ENCODE results near the gene PCSK7. TPM values are rescaled to one million over a fixed set of nuclear protein-coding genes. Genes with fewer than 3 reads are reported as not detected.

PCSK7 gene
- total and polyA plus RNA-seq, 10 of the 15 experiments (the other 5 are each of a cell fraction or from before 2014, with no cell fraction given), result 5.5 to 81.5 (median 51.6) TPM

- no peak overlapping the region for H2AFZ ChIP-seq (ENCODE audit: control insufficient read depth, low read depth, low read length)
- H3K27ac ChIP-seq (ENCODE audit: control insufficient read depth, insufficient read depth), result no peak overlapping the region
- FAIRE-seq, result no peak
- ATAC-seq, result no peak
- ChIA-PET SMC1A (ENCODE audit: uncharacterized antibody, unreplicated experiment) (no interaction called here), RAD21 (ENCODE audit: unreplicated experiment) (no interaction called here), POLR2A (no interaction called here), CTCF (interaction anchor here (0.7 kb wide), 1 partner anchor 373 kb away, joined by 3 read pairs; no protein-coding TSS in a partner anchor)
- TF ChIP-seq ZNF622 (IDR thresholded peaks at IDR 0.05), result no peak
- no peak for TF ChIP-seq PBX3 (IDR thresholded peaks at IDR 0.05; ENCODE audit: insufficient replicate concordance, low read depth, low read length)
- TF ChIP-seq CREM (IDR thresholded peaks at IDR 0.05; ENCODE audit: low read depth), result no peak
- TF ChIP-seq RUNX3 (IDR thresholded peaks at IDR 0.05; ENCODE audit: low read length), result 0 out of 2 replicates have a peak, but pooled peaks have one; percentile 7
- no peak for TF ChIP-seq E4F1 (IDR thresholded peaks at IDR 0.05; ENCODE audit: borderline replicate concordance, partially characterized antibody)
- no peaks in the 10 kb centered on the region for H3K4me1 ChIP-seq (ENCODE audit: control insufficient read depth, insufficient read depth, low read length)
- no peaks in the 10 kb centered on the region for H3K9me3 ChIP-seq (replicated peaks; ENCODE audit: control insufficient read depth, insufficient read depth, low read length)
- no peaks in the 10 kb centered on the region for H4K20me1 ChIP-seq (ENCODE audit: control insufficient read depth, insufficient read depth)
- no peak overlapping the region for H3K9ac ChIP-seq (ENCODE audit: control insufficient read depth, insufficient read depth, low read length)
- intact Hi-C loops (cut with micrococcal nuclease; ENCODE audit: unreplicated experiment) (no loop called here), in situ Hi-C loops (cut with MboI) (no loop called here)
- no TSS peak for BruUV-seq (replicated peaks)
- H3K4me3 ChIP-seq, result no peak overlapping the region
- H3K27me3 ChIP-seq (replicated peaks in 1 of 2; ENCODE audit: control insufficient read depth in 2 of 2, insufficient read depth in 2 of 2, low read length in 1 of 2), result no peaks in the 10 kb centered on the region
- WGBS (ENCODE audit: insufficient coverage, insufficient replicate concordance, low lambda C conversion rate, missing lambda C conversion rate), result 92% methylated on average over 2 of the region's 2 CpGs
- no peaks in the 10 kb centered on the region for H3K79me2 ChIP-seq (ENCODE audit: control insufficient read depth, insufficient read depth, low read length)
- no peaks in the 10 kb centered on the region; a peak in 2 of 4 replicates for H3K36me3 ChIP-seq (ENCODE audit: control insufficient read depth in 2 of 2, insufficient read depth in 2 of 2, low read length in 1 of 2)
- no peak for DNase-seq (ENCODE audit: low read depth, low spot score)
- H3K4me2 ChIP-seq (ENCODE audit: control insufficient read depth, insufficient read depth), result no peak overlapping the region
These were observed 26.7 kb upstream of the PCSK7 start for GRCh38 chr11:117258576-117258975.

All from GM12878 (cell line).